Neural progenitor cell (in vitro differentiated cells): ENCODE data around the gene KCMF1. TPM values are rescaled to one million over a fixed set of nuclear protein-coding genes. Genes with fewer than 3 reads are reported as not detected.

Experiments used
- DNase-seq: peaks from one replicate; pipeline ENCODE4 v3.0.0-alpha.2; 2016; ENCODE audit warnings: low spot score
- H2AFZ ChIP-seq: fragments of 200-600 bp; sonication (generic); replicated peaks from 2 replicates; pipeline ENCODE4 v1.6.1; 2016; ENCODE audit warnings: antibody characterized with exemption
- H3F3A ChIP-seq: fragments of 200-600 bp; sonication (generic); 2 replicates; pipeline ENCODE4 v1.6.1; 2016; ENCODE audit warnings: antibody characterized with exemption, low read depth
- H3K27ac ChIP-seq: fragments of 200-600 bp; sonication (generic); 2 replicates; pipeline ENCODE4 v1.5.1; 2016; ENCODE audit warnings: mild to moderate bottlenecking
- H3K27me3 ChIP-seq: fragments of 200-600 bp; sonication (generic); 2 replicates; pipeline ENCODE4 v1.6.1; 2016; ENCODE audit warnings: mild to moderate bottlenecking, moderate library complexity
- H3K36me3 ChIP-seq: fragments of 200-600 bp; sonication (generic); 2 replicates; pipeline ENCODE4 v1.5.1; 2016
- H3K4me1 ChIP-seq: fragments of 200-600 bp; sonication (generic); 2 replicates; pipeline ENCODE4 v1.6.1; 2016; ENCODE audit warnings: mixed run types
- H3K4me2 ChIP-seq: fragments of 200-600 bp; sonication (generic); 2 replicates; pipeline ENCODE4 v1.6.1; 2016
- H3K4me3 ChIP-seq: fragments of 200-600 bp; sonication (generic); 2 replicates; pipeline ENCODE4 v1.5.1; 2016
- H3K79me2 ChIP-seq: fragments of 200-600 bp; sonication (generic); 2 replicates; pipeline ENCODE4 v1.6.1; 2016; ENCODE audit warnings: low read depth
- H3K9ac ChIP-seq: fragments of 200-600 bp; sonication (generic); 2 replicates; pipeline ENCODE4 v1.6.1; 2016
- H3K9me3 ChIP-seq: fragments of 200-600 bp; sonication (generic); 2 replicates; pipeline ENCODE4 v1.5.1; 2016; ENCODE audit warnings: low read depth
- H4K20me1 ChIP-seq: fragments of 200-600 bp; sonication (generic); 2 replicates; pipeline ENCODE4 v1.6.1; 2016; ENCODE audit warnings: low read depth
- H3K27ac Mint-ChIP-seq: 3 replicates; pipeline ENCODE4 v1.8.0; 2021; ENCODE audit warnings: mixed read lengths
- H3K27me3 Mint-ChIP-seq: 2 replicates; pipeline ENCODE4 v1.8.0; 2022; ENCODE audit warnings: low read depth, mild to moderate bottlenecking, inconsistent platforms, moderate library complexity, mixed read lengths; ENCODE audit not compliant: insufficient read depth
- H3K36me3 Mint-ChIP-seq: 3 replicates; pipeline ENCODE4 v1.8.0; 2021; ENCODE audit warnings: mixed read lengths
- H3K4me1 Mint-ChIP-seq: 3 replicates; pipeline ENCODE4 v1.8.0; 2021; ENCODE audit warnings: mixed read lengths
- H3K4me3 Mint-ChIP-seq: 3 replicates; pipeline ENCODE4 v1.8.0; 2021; ENCODE audit warnings: mild to moderate bottlenecking, moderate library complexity, mixed read lengths
- H3K9me3 Mint-ChIP-seq: 3 replicates; pipeline ENCODE4 v1.8.0; 2020; ENCODE audit warnings: mixed read lengths
- EZH2 ChIP-seq: fragments of 200-600 bp; sonication (generic); IDR thresholded peaks from 2 replicates; pipeline ENCODE4 v1.6.1; 2017; ENCODE audit warnings: antibody characterized with exemption, mild to moderate bottlenecking, moderate library complexity
- EZH2phosphoT487 ChIP-seq: fragments of 200-600 bp; sonication (generic); IDR thresholded peaks from 2 replicates; pipeline ENCODE4 v1.6.1; 2017; ENCODE audit warnings: antibody characterized with exemption
- total RNA-seq: library from RNA; depleted of rRNA; stranded (reverse); fragments of >200 nt; gene quantifications from 2 replicates; pipeline ENCODE4 v1.2.3, GENCODE V29; 2015; ENCODE audit warnings: low replicate concordance
- TF ChIP-seq, protein P1 (sequence below): fragments of 200-600 bp; sonication (generic); IDR thresholded peaks from 2 replicates; pipeline ENCODE4 v1.5.1; 2017; ENCODE audit warnings: antibody characterized with exemption, mild to moderate bottlenecking

Gene KCMF1
- total RNA-seq, 1 donor from 2014 or later = 99.7 TPM

DNA sequence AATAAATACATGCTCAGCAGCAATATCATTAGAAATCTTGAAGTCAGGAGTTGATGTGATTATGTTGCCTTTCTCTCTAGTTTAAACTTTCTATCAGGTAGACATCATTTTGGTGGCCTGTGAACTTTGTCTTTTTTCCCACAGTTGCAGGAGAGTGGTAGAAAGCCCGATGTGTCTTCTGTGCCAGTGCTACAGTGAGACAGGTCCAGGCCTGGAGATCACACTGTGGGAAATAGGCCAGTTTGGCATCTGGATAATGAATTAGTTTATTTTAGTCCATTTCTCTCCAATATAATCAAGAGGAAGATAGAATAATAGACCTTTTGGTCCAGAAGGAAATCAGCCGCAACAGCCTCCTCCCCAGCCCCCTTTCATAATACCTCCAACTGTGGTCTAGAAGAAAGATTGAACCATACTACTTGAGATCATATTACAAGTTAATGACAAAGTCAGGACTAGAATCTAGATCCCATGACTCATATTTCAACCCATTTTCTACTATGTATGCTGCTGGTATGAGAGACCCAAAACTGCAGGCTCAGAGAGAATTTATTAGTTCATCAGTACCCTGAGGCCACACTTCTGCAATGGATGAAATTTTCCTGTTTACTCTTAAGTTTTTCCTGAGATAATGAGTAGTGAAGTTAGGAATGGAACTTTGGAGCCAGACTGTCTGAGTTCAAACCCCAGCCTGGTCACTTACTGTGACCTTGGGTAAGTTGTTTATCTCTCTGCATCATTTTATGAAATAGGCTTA is 20.6 kb downstream of the KCMF1 start:
- Mint-ChIP-seq H3K9me3 (no peaks in the 10 kb centered on the region), H3K36me3 (peaks cover 11% of the 10 kb centered on the region), H3K27me3 (no peaks in the 10 kb centered on the region), H3K4me1 (peaks cover 10% of the 10 kb centered on the region), H3K27ac (no peak overlapping the region), H3K4me3 (no peak overlapping the region)
- Histone ChIP-seq H3K9ac (no peak overlapping the region), H3K79me2 (peaks cover 100% of the 10 kb centered on the region), H3K36me3 (no peaks in the 10 kb centered on the region), H3K4me2 (no peak overlapping the region), H4K20me1 (peaks cover 92% of the 10 kb centered on the region), H3K4me1 (no peaks in the 10 kb centered on the region), H3K4me3 (no peak overlapping the region), H3F3A (no peaks in the 10 kb centered on the region), H3K27me3 (no peaks in the 10 kb centered on the region), H3K9me3 (no peaks in the 10 kb centered on the region), H2AFZ (no peak overlapping the region), H3K27ac (no peak overlapping the region)
- no peak for TF ChIP-seq EZH2
- TF ChIP-seq, protein P1, sequence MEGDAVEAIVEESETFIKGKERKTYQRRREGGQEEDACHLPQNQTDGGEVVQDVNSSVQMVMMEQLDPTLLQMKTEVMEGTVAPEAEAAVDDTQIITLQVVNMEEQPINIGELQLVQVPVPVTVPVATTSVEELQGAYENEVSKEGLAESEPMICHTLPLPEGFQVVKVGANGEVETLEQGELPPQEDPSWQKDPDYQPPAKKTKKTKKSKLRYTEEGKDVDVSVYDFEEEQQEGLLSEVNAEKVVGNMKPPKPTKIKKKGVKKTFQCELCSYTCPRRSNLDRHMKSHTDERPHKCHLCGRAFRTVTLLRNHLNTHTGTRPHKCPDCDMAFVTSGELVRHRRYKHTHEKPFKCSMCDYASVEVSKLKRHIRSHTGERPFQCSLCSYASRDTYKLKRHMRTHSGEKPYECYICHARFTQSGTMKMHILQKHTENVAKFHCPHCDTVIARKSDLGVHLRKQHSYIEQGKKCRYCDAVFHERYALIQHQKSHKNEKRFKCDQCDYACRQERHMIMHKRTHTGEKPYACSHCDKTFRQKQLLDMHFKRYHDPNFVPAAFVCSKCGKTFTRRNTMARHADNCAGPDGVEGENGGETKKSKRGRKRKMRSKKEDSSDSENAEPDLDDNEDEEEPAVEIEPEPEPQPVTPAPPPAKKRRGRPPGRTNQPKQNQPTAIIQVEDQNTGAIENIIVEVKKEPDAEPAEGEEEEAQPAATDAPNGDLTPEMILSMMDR = no peak
- TF ChIP-seq EZH2phosphoT487 = no peak
- no peak for DNase-seq

DNA sequence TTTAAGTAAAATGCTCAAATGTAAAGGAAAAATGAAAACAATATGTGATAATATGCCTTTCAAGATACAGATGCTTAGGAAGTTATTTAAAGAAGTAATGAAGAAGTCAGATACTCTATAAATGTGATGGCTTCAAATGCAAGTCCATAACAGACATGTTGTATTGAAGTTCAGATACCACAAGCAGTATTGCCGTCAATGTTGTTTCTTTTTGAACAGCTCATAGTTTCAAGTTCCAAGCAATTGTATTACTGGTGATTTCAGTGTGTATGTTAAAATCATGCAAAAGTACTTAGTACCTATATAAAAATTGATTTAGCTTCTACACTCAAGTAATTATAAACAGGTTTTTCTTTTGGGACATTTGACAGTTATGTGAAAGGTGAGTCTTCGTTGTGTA is 24.9 kb downstream of the KCMF1 start:
- Mint-ChIP-seq H3K4me3 (no peak overlapping the region), H3K9me3 (no peaks in the 10 kb centered on the region), H3K4me1 (peaks cover 2% of the 10 kb centered on the region), H3K36me3 (peaks cover 2% of the 10 kb centered on the region), H3K27ac (no peak overlapping the region), H3K27me3 (no peaks in the 10 kb centered on the region)
- Histone ChIP-seq H3F3A (no peaks in the 10 kb centered on the region), H3K9ac (no peak overlapping the region), H3K27ac (no peak overlapping the region), H3K79me2 (peaks cover 100% of the 10 kb centered on the region), H4K20me1 (peaks cover 79% of the 10 kb centered on the region), H3K4me3 (no peak overlapping the region), H3K4me2 (no peak overlapping the region), H3K9me3 (no peaks in the 10 kb centered on the region), H2AFZ (no peak overlapping the region), H3K27me3 (no peaks in the 10 kb centered on the region), H3K4me1 (no peaks in the 10 kb centered on the region), H3K36me3 (no peaks in the 10 kb centered on the region)
- no peak for DNase-seq
- TF ChIP-seq EZH2 = no peak
- TF ChIP-seq EZH2phosphoT487 = no peak
- TF ChIP-seq, protein P1 = no peak

DNA sequence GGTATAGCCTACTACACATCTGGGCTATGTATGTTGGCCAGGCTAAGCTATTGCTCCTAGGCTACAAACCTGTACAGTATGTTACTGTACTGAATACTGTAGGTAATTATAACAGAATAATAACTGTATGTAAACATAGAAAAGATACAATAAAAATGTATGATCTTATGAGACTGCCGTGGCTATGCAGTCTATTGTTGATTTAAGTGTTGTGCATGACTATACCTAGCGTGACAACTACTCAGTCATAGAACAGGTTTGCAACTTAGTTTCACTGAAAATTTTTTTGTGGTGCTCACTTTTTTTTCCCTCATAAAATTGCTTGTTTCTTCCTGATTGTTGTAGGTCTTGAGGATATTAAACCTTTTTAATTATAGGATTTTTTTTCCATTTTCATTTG is 25.9 kb downstream of the KCMF1 start:
- peaks cover 70% of the 10 kb centered on the region for H4K20me1 ChIP-seq
- H3K36me3 Mint-ChIP-seq = peaks cover 2% of the 10 kb centered on the region
- no peak overlapping the region for H3K27ac Mint-ChIP-seq
- H3K36me3 ChIP-seq = no peaks in the 10 kb centered on the region
- no peaks in the 10 kb centered on the region for H3K9me3 Mint-ChIP-seq
- H3K79me2 ChIP-seq = peaks cover 100% of the 10 kb centered on the region
- no peak overlapping the region for H3K9ac ChIP-seq
- no peak overlapping the region for H3K4me2 ChIP-seq
- H3F3A ChIP-seq = no peaks in the 10 kb centered on the region
- no peak overlapping the region for H3K27ac ChIP-seq
- H3K27me3 ChIP-seq = no peaks in the 10 kb centered on the region
- no peak overlapping the region for H3K4me3 ChIP-seq
- H3K27me3 Mint-ChIP-seq = no peaks in the 10 kb centered on the region
- TF ChIP-seq EZH2phosphoT487 = no peak
- TF ChIP-seq EZH2 = no peak
- TF ChIP-seq, protein P1 = no peak
- H2AFZ ChIP-seq = no peak overlapping the region
- H3K4me1 Mint-ChIP-seq = peaks cover 2% of the 10 kb centered on the region
- no peaks in the 10 kb centered on the region for H3K4me1 ChIP-seq
- no peaks in the 10 kb centered on the region for H3K9me3 ChIP-seq
- no peak overlapping the region for H3K4me3 Mint-ChIP-seq
- DNase-seq = no peak
